T-helper 17 cell (primary cell): Measurements from ENCODE around the gene SMARCAL1. TPM values are rescaled to one million over a fixed set of nuclear protein-coding genes. Genes with fewer than 3 reads are reported as not detected.
"Not testable (repeated sequence)": the region's sequence is repeated elsewhere in the genome, so short reads cannot be mapped to it uniquely, and the experiment has no call there.

ENCODE experiments used
- ATAC-seq: fragments of 150-1000 bp; cut with Tn5 transposase; 2 replicates; pipeline ENCODE4 v1.10.0; 2021; ENCODE audit warnings: mild to moderate bottlenecking, moderate library complexity
- DNase-seq, 3 donors: peaks; one replicate each; pipeline versions ENCODE4 v3.0.0 to v3.0.0-alpha.2; 2020 to 2021
- H3K9me3 ChIP-seq: one replicate; pipeline ENCODE4 v1.7.0; 2013; ENCODE audit warnings: low read length, mild to moderate bottlenecking; ENCODE audit not compliant: control insufficient read depth, poor library complexity, severe bottlenecking
- H3K27ac Mint-ChIP-seq: one replicate; pipeline ENCODE4 v1.8.0; 2022; ENCODE audit warnings: mild to moderate bottlenecking, moderate library complexity, mixed read lengths
- H3K27me3 Mint-ChIP-seq: one replicate; pipeline ENCODE4 v1.8.0; 2022; ENCODE audit warnings: mixed read lengths
- H3K36me3 Mint-ChIP-seq: one replicate; pipeline ENCODE4 v1.8.0; 2022; ENCODE audit warnings: low read depth, mixed read lengths
- H3K4me1 Mint-ChIP-seq: one replicate; pipeline ENCODE4 v1.8.0; 2022; ENCODE audit warnings: mild to moderate bottlenecking, mixed read lengths
- H3K4me3 Mint-ChIP-seq: one replicate; pipeline ENCODE4 v1.8.0; 2022; ENCODE audit warnings: mild to moderate bottlenecking, moderate library complexity, mixed read lengths
- total RNA-seq, 4 donors: library from RNA in 2 of 4; stranded (reverse) in 2 of 4; gene quantifications; one replicate each; pipeline ENCODE4 v1.2.3 and lab custom pipeline; 2022 to 2026

Gene SMARCAL1
- total RNA-seq, 2 donors from 2014 or later = 14.0 to 15.0 TPM

GRCh38 chr2:216516730-216517350, 104.6 kb downstream of the SMARCAL1 start:
- no peak overlapping the region for H3K27ac Mint-ChIP-seq

GRCh38 chr2:216517447-216518225, 105.4 kb downstream of the SMARCAL1 start:
- H3K9me3 ChIP-seq = no peaks in the 10 kb centered on the region
- no peak overlapping the region for H3K4me3 Mint-ChIP-seq
- no peak for ATAC-seq
- H3K27me3 Mint-ChIP-seq = no peaks in the 10 kb centered on the region
- H3K36me3 Mint-ChIP-seq = peaks cover 3% of the 10 kb centered on the region
- H3K27ac Mint-ChIP-seq = no peak overlapping the region
- H3K4me1 Mint-ChIP-seq = peaks cover 3% of the 10 kb centered on the region
- no peak for DNase-seq

More at GRCh38 chr2:216516730-216517350, 104.6 kb downstream of the SMARCAL1 start:
- Mint-ChIP-seq H3K4me1 (peaks cover 7% of the 10 kb centered on the region), H3K36me3 (peaks cover 3% of the 10 kb centered on the region), H3K4me3 (no peak overlapping the region), H3K27me3 (no peaks in the 10 kb centered on the region)
- DNase-seq (no peak), ATAC-seq (no peak)
- no peaks in the 10 kb centered on the region for H3K9me3 ChIP-seq

GRCh38 chr2:216518566-216519119, 106.4 kb downstream of the SMARCAL1 start:
- not testable (repeated sequence) for H3K4me3 Mint-ChIP-seq, DNase-seq, H3K36me3 Mint-ChIP-seq, H3K4me1 Mint-ChIP-seq, H3K9me3 ChIP-seq, ATAC-seq, H3K27ac Mint-ChIP-seq, H3K27me3 Mint-ChIP-seq

DNA sequence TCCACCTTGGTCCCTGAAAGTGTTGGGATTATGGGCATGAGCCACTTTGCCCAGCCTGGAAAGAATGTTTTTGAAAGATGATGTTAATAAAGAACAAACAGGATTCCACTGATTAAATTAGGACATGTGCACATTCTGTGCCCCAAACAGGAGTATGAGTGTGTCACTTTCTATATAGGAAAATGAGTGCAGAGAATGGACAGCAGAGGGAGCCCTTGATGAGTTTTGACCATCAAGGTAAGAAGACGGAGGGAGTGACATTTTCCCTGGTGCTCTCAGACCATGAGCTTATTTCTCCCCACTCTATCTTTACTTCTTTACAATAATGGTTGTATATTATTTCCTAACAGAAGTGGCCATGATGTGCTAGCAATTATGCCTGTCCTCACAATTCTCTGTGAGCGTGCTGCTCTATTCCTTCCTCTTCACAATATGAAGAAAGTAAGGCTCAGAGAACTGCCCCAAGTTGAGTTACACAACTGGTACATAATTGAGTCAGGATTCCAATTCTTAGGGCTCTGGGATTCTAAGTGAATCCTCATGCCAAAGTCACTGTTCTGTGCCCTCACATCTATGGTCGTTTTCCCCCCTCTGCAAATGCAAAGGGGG, 107.0 kb downstream of the SMARCAL1 start:
- H3K27ac Mint-ChIP-seq = no peak overlapping the region
- peaks cover under 1% of the 10 kb centered on the region for H3K36me3 Mint-ChIP-seq
- ATAC-seq = peak; percentile 37
- H3K27me3 Mint-ChIP-seq = no peaks in the 10 kb centered on the region
- no peak for DNase-seq
- no peaks in the 10 kb centered on the region for H3K9me3 ChIP-seq
- peaks cover under 1% of the 10 kb centered on the region for H3K4me1 Mint-ChIP-seq
- H3K4me3 Mint-ChIP-seq = no peak overlapping the region

DNA sequence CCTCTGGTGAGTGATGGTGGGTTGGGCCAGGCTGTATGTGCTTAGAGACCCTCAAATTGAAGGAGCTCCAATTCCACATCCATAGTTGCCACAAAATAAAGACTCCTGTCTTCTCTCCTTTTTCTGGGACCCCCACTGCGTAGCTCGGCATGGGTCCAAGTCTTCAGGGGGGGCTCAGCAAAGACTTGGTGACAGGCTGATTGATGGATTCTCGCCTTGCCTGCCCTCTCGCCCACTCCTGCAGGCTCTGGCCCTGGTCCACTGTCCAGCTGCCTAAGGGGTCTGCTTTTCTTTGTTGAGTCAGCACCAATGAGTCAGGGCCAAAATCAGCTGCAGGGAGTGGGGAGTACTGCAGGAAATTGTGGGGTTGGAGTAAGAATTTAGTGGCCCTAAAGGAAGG, 107.8 kb downstream of the SMARCAL1 start:
- Mint-ChIP-seq H3K27me3 (no peaks in the 10 kb centered on the region), H3K4me3 (no peak overlapping the region), H3K4me1 (no peaks in the 10 kb centered on the region), H3K27ac (no peak overlapping the region), H3K36me3 (no peaks in the 10 kb centered on the region)
- no peak for DNase-seq
- no peak for ATAC-seq
- H3K9me3 ChIP-seq = no peaks in the 10 kb centered on the region

GRCh38 chr2:216522892-216523502, 110.7 kb downstream of the SMARCAL1 start:
- no peaks in the 10 kb centered on the region for H3K36me3 Mint-ChIP-seq
- DNase-seq (no peak), ATAC-seq (no peak)
- no peak overlapping the region for H3K27ac Mint-ChIP-seq
- H3K4me1 Mint-ChIP-seq = no peaks in the 10 kb centered on the region
- no peaks in the 10 kb centered on the region for H3K9me3 ChIP-seq
- no peak overlapping the region for H3K4me3 Mint-ChIP-seq
- no peaks in the 10 kb centered on the region for H3K27me3 Mint-ChIP-seq

DNA sequence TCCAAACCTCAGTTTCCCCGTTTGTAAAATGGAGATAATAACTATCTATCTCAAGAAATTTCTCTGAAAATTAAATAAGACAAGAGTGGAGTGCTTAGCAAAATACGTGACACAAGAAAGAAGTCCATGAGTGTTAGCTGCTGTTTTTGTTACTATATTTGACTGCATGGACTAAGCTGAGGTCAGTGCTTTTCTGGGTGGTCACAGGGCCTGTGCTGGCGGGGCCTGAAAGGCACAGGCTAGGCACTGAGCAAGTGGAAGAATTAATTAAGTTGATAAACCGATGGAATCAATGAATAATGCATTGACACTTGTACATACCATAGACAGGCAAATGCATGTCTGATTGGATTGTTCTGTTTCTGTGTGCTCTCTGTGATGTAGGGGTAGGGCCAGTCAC, 113.7 kb downstream of the SMARCAL1 start:
- no peak overlapping the region for H3K27ac Mint-ChIP-seq
- H3K36me3 Mint-ChIP-seq = no peaks in the 10 kb centered on the region
- H3K9me3 ChIP-seq = no peaks in the 10 kb centered on the region
- ATAC-seq (no peak), DNase-seq (no peak)
- no peaks in the 10 kb centered on the region for H3K4me1 Mint-ChIP-seq
- no peak overlapping the region for H3K4me3 Mint-ChIP-seq
- no peaks in the 10 kb centered on the region for H3K27me3 Mint-ChIP-seq

- H3K27me3 Mint-ChIP-seq = no peaks in the 10 kb centered on the region
- H3K27ac Mint-ChIP-seq = no peak overlapping the region
- no peaks in the 10 kb centered on the region for H3K9me3 ChIP-seq
- H3K4me3 Mint-ChIP-seq = no peak overlapping the region
- H3K4me1 Mint-ChIP-seq = no peaks in the 10 kb centered on the region
- DNase-seq (no peak), ATAC-seq (no peak)
- no peaks in the 10 kb centered on the region for H3K36me3 Mint-ChIP-seq
Observed at GRCh38 chr2:216526939-216527338, 114.7 kb downstream of the SMARCAL1 start.

GRCh38 chr2:216527600-216527999, 115.3 kb downstream of the SMARCAL1 start:
- no peaks in the 10 kb centered on the region for H3K4me1 Mint-ChIP-seq
- no peaks in the 10 kb centered on the region for H3K36me3 Mint-ChIP-seq
- peaks cover under 1% of the 10 kb centered on the region for H3K27me3 Mint-ChIP-seq
- DNase-seq (no peak), ATAC-seq (no peak)
- no peaks in the 10 kb centered on the region for H3K9me3 ChIP-seq
- no peak overlapping the region for H3K4me3 Mint-ChIP-seq
- H3K27ac Mint-ChIP-seq = no peak overlapping the region

DNA sequence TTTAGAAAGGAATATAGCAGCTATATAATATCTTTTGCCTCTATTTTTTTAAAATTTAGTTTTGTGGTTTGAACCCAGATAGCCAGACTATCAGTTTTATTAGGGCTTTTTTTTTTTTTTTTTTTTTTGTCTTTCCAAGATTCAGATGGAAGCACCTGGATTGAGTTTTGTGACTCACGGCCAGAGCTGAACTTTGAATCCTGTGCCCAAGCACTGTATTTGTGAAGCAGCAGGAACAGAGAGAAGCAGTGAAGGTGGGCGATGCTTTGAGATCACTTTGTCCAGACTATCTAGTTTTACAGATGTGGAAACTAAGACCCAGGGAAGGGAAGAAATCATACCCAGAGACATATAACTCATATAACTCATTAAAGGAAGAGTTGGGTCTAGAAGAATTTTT, 120.3 kb downstream of the SMARCAL1 start:
- DNase-seq = no peak

More for the DNA sequence above, 120.3 kb downstream of the SMARCAL1 start:
- H3K27ac Mint-ChIP-seq = no peak overlapping the region
- no peak for ATAC-seq
- H3K4me3 Mint-ChIP-seq = no peak overlapping the region
- no peaks in the 10 kb centered on the region for H3K36me3 Mint-ChIP-seq
- H3K27me3 Mint-ChIP-seq = peaks cover 29% of the 10 kb centered on the region
- H3K9me3 ChIP-seq = no peaks in the 10 kb centered on the region
- no peaks in the 10 kb centered on the region for H3K4me1 Mint-ChIP-seq

Other genes starting within 250 kb of the SMARCAL1 start
- gene MARCHF4, start 40.0 kb upstream of the SMARCAL1 start, total RNA-seq = not detected
- gene RPL37A, start 86.4 kb downstream of the SMARCAL1 start, total RNA-seq = 1,000 to 10,000 TPM; 3,101 to 3,324 TPM
- 1 to 10 TPM in 1 of 2 donors, not detected in 1; 6.1 TPM for gene IGFBP2, start 220.9 kb downstream of the SMARCAL1 start, total RNA-seq